B cell (primary cell): Measurements from ENCODE around the gene CD164. TPM values are rescaled to one million over a fixed set of nuclear protein-coding genes. Genes with fewer than 3 reads are reported as not detected.

ENCODE experiments used
- ATAC-seq: fragments of 200-7000 bp; cut with Tn5 transposase; one replicate; pipeline ENCODE4 v1.10.0; 2021; ENCODE audit warnings: low read depth, mild to moderate bottlenecking, moderate number of reproducible peaks, moderate library complexity
- CTCF ChIA-PET: fragments of 350-600 bp; sonication (Branson Sonifier 250); formaldehyde crosslinking; loops from one replicate; lab custom pipeline; 2021; ENCODE audit warnings: antibody characterized with exemption, inconsistent platforms; lab: Charles Lee
- POLR2A ChIA-PET: fragments of 350-600 bp; sonication (Branson Sonifier 250); formaldehyde crosslinking; loops from one replicate; lab custom pipeline; 2021; ENCODE audit warnings: antibody characterized with exemption; lab: Charles Lee
- DNase-seq: peaks from one replicate; pipeline ENCODE4 v3.0.0; 2013
- H2AFZ ChIP-seq: 2 replicates; pipeline ENCODE4 v1.6.1; 2012; ENCODE audit warnings: mild to moderate bottlenecking, low read depth, low read length; ENCODE audit not compliant: insufficient read depth, poor library complexity, severe bottlenecking
- H3K27ac ChIP-seq, 2 donors: 1 replicate in 1 of 2; 2 replicates in 1 of 2; pipeline ENCODE4 v1.5.1; 2012 to 2013; ENCODE audit warnings: low read length in 2 of 2, mild to moderate bottlenecking in 2 of 2, moderate library complexity in 1 of 2
- H3K27me3 ChIP-seq, 4 experiments: fragments of 200-600 bp in 1 of 4; sonication (generic) in 1 of 4; replicated peaks in 1 of 4; 1 replicate in 2 of 4; 2 replicates in 2 of 4; pipeline versions ENCODE4 v1.6.1 to v1.7.0; 2013 to 2016; ENCODE audit warnings: low read length in 3 of 4, mild to moderate bottlenecking in 2 of 4, mixed read lengths in 1 of 4, moderate library complexity in 1 of 4; ENCODE audit not compliant: insufficient read depth in 4 of 4, control insufficient read depth in 3 of 4; ENCODE audit errors: control extremely low read depth in 1 of 4
- H3K36me3 ChIP-seq, 2 experiments: replicated peaks in 1 of 2; 1 replicate in 1 of 2; 2 replicates in 1 of 2; pipeline versions ENCODE4 v1.6.1 to v1.7.1; 2013; ENCODE audit warnings: low read length in 1 of 2; ENCODE audit not compliant: insufficient read depth in 2 of 2, control insufficient read depth in 1 of 2; ENCODE audit errors: control extremely low read depth in 1 of 2, extremely low read depth in 1 of 2
- H3K4me1 ChIP-seq, 2 donors: fragments of 200-600 bp in 1 of 2; sonication (generic) in 1 of 2; 1 replicate in 1 of 2; 2 replicates in 1 of 2; pipeline versions ENCODE4 v1.5.1 to v1.6.1; 2013 to 2017; ENCODE audit warnings: low read length in 2 of 2; ENCODE audit not compliant: control insufficient read depth in 2 of 2, insufficient read depth in 2 of 2
- H3K4me2 ChIP-seq: replicated peaks from 2 replicates; pipeline ENCODE3; 2012; ENCODE audit warnings: mild to moderate bottlenecking, low read depth, low read length; ENCODE audit not compliant: poor library complexity, severe bottlenecking
- H3K4me3 ChIP-seq, 5 experiments: fragments of 200-600 bp in 1 of 5; sonication (generic) in 1 of 5; 1 replicate in 3 of 5; 2 replicates in 2 of 5; pipeline versions ENCODE4 v1.5.1 to v1.7.0; 2011 to 2016; ENCODE audit warnings: low read length in 4 of 5, mild to moderate bottlenecking in 4 of 5, low read depth in 2 of 5, control low read depth in 1 of 5, moderate library complexity in 1 of 5; ENCODE audit not compliant: insufficient read depth in 1 of 5; ENCODE audit errors: control extremely low read depth in 1 of 5, extremely low read depth in 1 of 5
- H3K79me2 ChIP-seq: fragments of 200-600 bp; sonication (generic); one replicate; pipeline ENCODE4 v1.6.0; 2016; ENCODE audit warnings: low read length; ENCODE audit not compliant: control insufficient read depth, insufficient read depth
- H3K9ac ChIP-seq: fragments of 200-600 bp; sonication (generic); 2 replicates; pipeline ENCODE4 v1.6.1; 2017; ENCODE audit warnings: mild to moderate bottlenecking, low read length, moderate library complexity
- H3K9me3 ChIP-seq, 3 donors: one replicate each; pipeline versions ENCODE4 v1.6.1 to v1.7.1; 2013; ENCODE audit warnings: low read length in 2 of 3; ENCODE audit not compliant: control insufficient read depth in 2 of 3, insufficient read depth in 1 of 3; ENCODE audit errors: control extremely low read depth in 1 of 3
- H4K20me1 ChIP-seq: 2 replicates; pipeline ENCODE4 v1.6.0; 2012; ENCODE audit warnings: mild to moderate bottlenecking, low read length; ENCODE audit not compliant: insufficient read depth, control insufficient read depth, poor library complexity, severe bottlenecking
- H3K27ac Mint-ChIP-seq: one replicate; pipeline ENCODE4 v1.8.0; 2021; ENCODE audit warnings: mixed read lengths
- H3K27me3 Mint-ChIP-seq: one replicate; pipeline ENCODE4 v1.8.0; 2021; ENCODE audit warnings: mixed read lengths
- H3K4me1 Mint-ChIP-seq: one replicate; pipeline ENCODE4 v1.8.0; 2021; ENCODE audit warnings: mixed read lengths
- H3K4me3 Mint-ChIP-seq: one replicate; pipeline ENCODE4 v1.8.0; 2021; ENCODE audit warnings: mixed read lengths
- H3K9me3 Mint-ChIP-seq: one replicate; pipeline ENCODE4 v1.8.0; 2022; ENCODE audit warnings: mixed read lengths; ENCODE audit not compliant: insufficient read depth
- EZH2 ChIP-seq: IDR thresholded peaks from 2 replicates; pipeline ENCODE4 v1.6.1; 2012; ENCODE audit warnings: borderline replicate concordance, low read depth, mild to moderate bottlenecking, moderate library complexity, low read length; ENCODE audit not compliant: insufficient read depth, poor library complexity, severe bottlenecking
- WGBS: methylation state at CpG from one replicate; pipeline ENCODE4 v1.1.5; 2013; ENCODE audit warnings: missing lambda C conversion rate; ENCODE audit not compliant: insufficient coverage; 5-methylcytosine and 5-hydroxymethylcytosine counted together
- intact Hi-C: fragments of 100-400 bp; cut with micrococcal nuclease; formaldehyde crosslinking; loops from one replicate; pipeline ENCODE4 v1.10.0; 2022
- polyA plus RNA-seq: library from polyadenylated mRNA; depleted of rRNA; stranded (reverse); fragments of >200 nt; gene quantifications from 2 replicates; pipeline ENCODE4 v1.2.3, GENCODE V29; 2012
- total RNA-seq, 2 donors: library from RNA; stranded (reverse); fragments of 120-200 nt in 1 of 2; gene quantifications; 1 replicate in 1 of 2; 2 replicates in 1 of 2; pipeline versions ENCODE4 v1.2.3 to v1.2.4, GENCODE V29; 2013 to 2022
- TF ChIP-seq, protein P1 (sequence below): fragments of 200-600 bp; IDR thresholded peaks from one replicate; pipeline ENCODE4 v1.8.0; 2022; ENCODE audit warnings: antibody characterized with exemption, mild to moderate bottlenecking

Gene CD164
- total and polyA plus RNA-seq, 2 donors (not counting 1 experiment from before 2014, with no cell fraction given): 63.4 to 184 TPM

DNA sequence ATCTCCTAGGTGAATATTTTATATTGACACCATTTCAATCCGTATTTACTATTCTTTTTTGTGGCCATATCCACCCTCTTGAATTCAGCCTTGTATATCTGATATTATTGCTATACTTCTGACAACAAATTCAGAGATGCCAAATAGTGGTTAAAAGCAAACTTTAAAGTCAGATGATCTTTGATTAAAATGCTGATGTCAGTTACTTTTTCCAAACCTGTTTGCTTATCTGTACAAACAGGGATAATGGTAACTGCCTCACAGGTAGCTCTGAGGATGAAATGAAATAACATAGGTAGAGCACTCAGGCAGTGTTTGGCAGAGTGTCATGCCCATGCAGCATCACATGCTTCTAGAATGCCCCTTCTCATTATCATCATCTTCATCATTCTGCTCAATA lies 38.9 kb upstream of the CD164 start:
- DNase-seq (no peak), ATAC-seq (no peak)
- no peaks in the 10 kb centered on the region for H4K20me1 ChIP-seq
- no peak overlapping the region for H3K9ac ChIP-seq
- CTCF ChIA-PET: no interaction called here
- no peaks in the 10 kb centered on the region for H3K79me2 ChIP-seq
- H3K36me3 ChIP-seq: no peaks in the 10 kb centered on the region
- H3K9me3 ChIP-seq: no peaks in the 10 kb centered on the region
- intact Hi-C loops: no loop called here
- no peak overlapping the region for H3K4me2 ChIP-seq
- POLR2A ChIA-PET: no interaction called here
- H3K27me3 Mint-ChIP-seq: no peaks in the 10 kb centered on the region
- H2AFZ ChIP-seq: no peak overlapping the region
- H3K4me3 Mint-ChIP-seq: no peak overlapping the region
- H3K4me1 ChIP-seq: peaks cover 0 to 3% of the 10 kb centered on the region in 2 donors
- no peak overlapping the region for H3K27ac ChIP-seq
- WGBS: no CpG with 5 or more reads among the region's 1 CpG
- no peaks in the 10 kb centered on the region for H3K27me3 ChIP-seq
- H3K4me1 Mint-ChIP-seq: peaks cover 4% of the 10 kb centered on the region
- no peaks in the 10 kb centered on the region for H3K9me3 Mint-ChIP-seq
- H3K4me3 ChIP-seq: no peak overlapping the region
- TF ChIP-seq, protein P1, sequence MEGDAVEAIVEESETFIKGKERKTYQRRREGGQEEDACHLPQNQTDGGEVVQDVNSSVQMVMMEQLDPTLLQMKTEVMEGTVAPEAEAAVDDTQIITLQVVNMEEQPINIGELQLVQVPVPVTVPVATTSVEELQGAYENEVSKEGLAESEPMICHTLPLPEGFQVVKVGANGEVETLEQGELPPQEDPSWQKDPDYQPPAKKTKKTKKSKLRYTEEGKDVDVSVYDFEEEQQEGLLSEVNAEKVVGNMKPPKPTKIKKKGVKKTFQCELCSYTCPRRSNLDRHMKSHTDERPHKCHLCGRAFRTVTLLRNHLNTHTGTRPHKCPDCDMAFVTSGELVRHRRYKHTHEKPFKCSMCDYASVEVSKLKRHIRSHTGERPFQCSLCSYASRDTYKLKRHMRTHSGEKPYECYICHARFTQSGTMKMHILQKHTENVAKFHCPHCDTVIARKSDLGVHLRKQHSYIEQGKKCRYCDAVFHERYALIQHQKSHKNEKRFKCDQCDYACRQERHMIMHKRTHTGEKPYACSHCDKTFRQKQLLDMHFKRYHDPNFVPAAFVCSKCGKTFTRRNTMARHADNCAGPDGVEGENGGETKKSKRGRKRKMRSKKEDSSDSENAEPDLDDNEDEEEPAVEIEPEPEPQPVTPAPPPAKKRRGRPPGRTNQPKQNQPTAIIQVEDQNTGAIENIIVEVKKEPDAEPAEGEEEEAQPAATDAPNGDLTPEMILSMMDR: no peak
- TF ChIP-seq EZH2: no peak
- H3K27ac Mint-ChIP-seq: no peak overlapping the region

DNA sequence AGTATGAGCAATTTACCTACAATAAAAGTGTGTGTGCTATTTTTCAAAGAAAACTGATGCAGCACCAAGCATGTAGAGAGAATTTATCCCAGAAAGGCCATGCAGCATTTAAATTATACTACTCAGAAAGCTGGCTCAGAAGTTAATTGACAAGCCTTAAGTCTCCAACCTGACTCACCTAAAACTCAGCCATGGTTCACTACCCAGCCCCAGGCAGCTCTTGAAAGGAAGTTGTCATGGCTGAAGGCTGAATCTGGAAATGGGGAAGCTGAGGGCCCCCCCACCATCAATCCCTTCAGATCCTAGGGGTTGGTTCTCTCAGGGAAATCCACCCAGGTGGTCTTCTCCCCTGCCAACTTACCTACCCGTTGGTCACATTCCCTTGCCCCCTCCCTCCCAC lies 38.5 kb upstream of the CD164 start:
- no peak overlapping the region for H3K9ac ChIP-seq
- ATAC-seq (no peak), DNase-seq (no peak)
- WGBS: no CpG with 5 or more reads among the region's 1 CpG
- CTCF ChIA-PET: no interaction called here
- H3K4me1 Mint-ChIP-seq: peaks cover 4% of the 10 kb centered on the region
- no peaks in the 10 kb centered on the region for H3K9me3 ChIP-seq
- no peaks in the 10 kb centered on the region for H4K20me1 ChIP-seq
- H3K4me3 ChIP-seq: no peak overlapping the region
- TF ChIP-seq, protein P1: no peak
- no peak for TF ChIP-seq EZH2
- H3K27ac Mint-ChIP-seq: no peak overlapping the region
- no peaks in the 10 kb centered on the region for H3K9me3 Mint-ChIP-seq
- intact Hi-C loops: no loop called here
- H3K4me1 ChIP-seq: peaks cover 0 to 3% of the 10 kb centered on the region in 2 donors
- H3K4me2 ChIP-seq: no peak overlapping the region
- no peak overlapping the region for H3K27ac ChIP-seq
- no peak overlapping the region for H3K4me3 Mint-ChIP-seq
- H3K27me3 ChIP-seq: no peaks in the 10 kb centered on the region
- POLR2A ChIA-PET: no interaction called here
- H3K79me2 ChIP-seq: no peaks in the 10 kb centered on the region
- no peaks in the 10 kb centered on the region for H3K27me3 Mint-ChIP-seq
- H2AFZ ChIP-seq: no peak overlapping the region
- H3K36me3 ChIP-seq: no peaks in the 10 kb centered on the region
